GM12872 (cell line): Measurements from ENCODE around the gene ACSM4.

ENCODE experiments used
- CTCF ChIP-seq: IDR thresholded peaks from 3 replicates; pipeline ENCODE4 v1.5.1; 2011; ENCODE audit warnings: low read depth, mild to moderate bottlenecking, low read length, moderate library complexity; ENCODE audit not compliant: insufficient read depth

The ACSM4 gene, protein sequence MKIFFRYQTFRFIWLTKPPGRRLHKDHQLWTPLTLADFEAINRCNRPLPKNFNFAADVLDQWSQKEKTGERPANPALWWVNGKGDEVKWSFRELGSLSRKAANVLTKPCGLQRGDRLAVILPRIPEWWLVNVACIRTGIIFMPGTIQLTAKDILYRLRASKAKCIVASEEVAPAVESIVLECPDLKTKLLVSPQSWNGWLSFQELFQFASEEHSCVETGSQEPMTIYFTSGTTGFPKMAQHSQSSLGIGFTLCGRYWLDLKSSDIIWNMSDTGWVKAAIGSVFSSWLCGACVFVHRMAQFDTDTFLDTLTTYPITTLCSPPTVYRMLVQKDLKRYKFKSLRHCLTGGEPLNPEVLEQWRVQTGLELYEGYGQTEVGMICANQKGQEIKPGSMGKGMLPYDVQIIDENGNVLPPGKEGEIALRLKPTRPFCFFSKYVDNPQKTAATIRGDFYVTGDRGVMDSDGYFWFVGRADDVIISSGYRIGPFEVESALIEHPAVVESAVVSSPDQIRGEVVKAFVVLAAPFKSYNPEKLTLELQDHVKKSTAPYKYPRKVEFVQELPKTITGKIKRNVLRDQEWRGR

DNA sequence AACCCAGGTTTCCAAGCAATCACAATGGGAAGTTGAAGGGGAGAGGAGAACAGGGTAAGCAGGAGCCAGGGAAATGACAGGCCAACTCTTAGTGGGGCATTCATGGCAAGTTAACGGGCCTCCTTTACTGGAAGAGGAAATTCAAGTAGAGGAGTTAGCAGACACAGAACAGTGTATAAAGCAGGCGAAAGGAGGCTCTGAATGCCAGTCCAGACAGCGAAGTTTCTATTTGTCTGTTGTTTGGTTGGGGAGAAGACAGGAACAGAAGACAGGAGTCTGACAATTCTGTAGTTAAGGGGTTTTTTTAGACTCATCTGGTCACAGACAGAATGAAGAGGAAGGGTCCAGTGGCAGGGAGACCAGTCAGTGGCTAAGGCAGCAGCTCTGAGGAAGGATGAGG, at the start of gene ACSM4:
Gene ACSM4 (plus strand): TSS at position 301 of the 400 bp plus-strand sequence. CDS start 260 bp downstream, outside the sequence.
- TF ChIP-seq CTCF, result no peak

DNA sequence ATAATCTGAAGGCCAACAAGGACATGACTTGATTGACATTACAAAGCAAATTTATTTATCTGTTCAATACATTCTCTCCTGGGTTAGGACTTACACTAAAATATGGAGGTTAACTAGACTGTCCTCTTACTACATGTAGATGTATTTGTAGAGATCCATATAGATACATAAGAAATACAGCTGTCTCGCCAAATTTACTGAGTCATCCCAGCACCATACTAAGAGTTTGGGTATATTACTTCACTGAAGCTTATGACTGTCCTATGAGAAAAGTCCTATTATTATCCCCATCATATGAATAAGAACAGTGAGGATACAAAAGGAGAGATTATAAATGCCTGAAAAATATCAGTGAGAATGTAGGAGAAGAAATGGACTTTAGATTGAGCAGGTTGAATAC, 44.8 kb upstream of the ACSM4 start:
- TF ChIP-seq CTCF, result no peak

DNA sequence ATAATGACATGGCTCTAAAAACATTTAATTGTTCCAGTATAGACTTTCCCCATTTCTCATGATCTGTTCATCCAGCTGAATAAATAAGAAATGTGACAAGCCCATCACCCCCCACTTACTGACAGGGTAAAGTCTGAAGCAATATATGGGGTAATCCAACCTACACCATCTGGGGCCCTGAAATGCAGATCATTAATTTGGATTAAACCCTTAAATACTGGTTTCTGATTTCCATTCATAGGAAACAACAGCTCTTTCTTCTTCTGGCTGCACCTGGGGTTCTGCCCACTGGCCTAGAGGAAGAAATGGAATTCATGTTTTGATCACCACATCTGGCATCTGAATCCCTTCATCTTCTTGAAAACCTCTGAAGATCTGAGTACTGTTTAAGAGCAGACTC, 39.3 kb upstream of the ACSM4 start:
- no peak for TF ChIP-seq CTCF

DNA sequence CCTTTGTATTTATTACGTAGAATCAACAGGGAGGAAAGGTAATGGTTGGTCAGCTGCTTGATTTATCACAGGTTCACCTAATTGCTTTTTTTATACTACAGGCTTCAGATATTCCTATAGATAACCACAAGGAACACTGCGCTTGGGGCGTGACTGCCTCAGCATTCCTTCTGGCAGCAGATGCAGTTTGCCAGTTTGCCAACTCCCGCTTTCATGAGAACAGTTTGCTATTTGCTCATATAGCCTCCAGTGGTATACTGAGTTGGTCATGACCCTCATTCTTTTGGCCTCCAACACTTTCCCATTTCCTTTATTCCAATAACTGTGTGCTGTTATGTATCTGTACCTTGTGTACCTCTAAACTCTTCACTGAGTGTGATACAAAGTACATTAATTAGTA, 38.6 kb upstream of the ACSM4 start:
- TF ChIP-seq CTCF, result no peak

- no peak for TF ChIP-seq CTCF
Observed at GRCh38 chr12:7269273-7269672, 34.6 kb upstream of the ACSM4 start.

GRCh38 chr12:7271893-7272514, 31.9 kb upstream of the ACSM4 start:
- no peak for TF ChIP-seq CTCF

- no peak for TF ChIP-seq CTCF
Observed at GRCh38 chr12:7282844-7283243, 21.0 kb upstream of the ACSM4 start.
